Loucy (cell line): ENCODE results near the gene SLC28A2.

Source experiments
- CTCF ChIP-seq: fragments of 200-600 bp; sonication (generic); conservative IDR thresholded peaks from 2 replicates; pipeline ENCODE4 v1.5.1; 2014; ENCODE audit warnings: mild to moderate bottlenecking, antibody characterized with exemption, low read length
- EZH2phosphoT487 ChIP-seq: fragments of 200-600 bp; IDR thresholded peaks from 2 replicates; pipeline ENCODE4 v1.6.1; 2018; ENCODE audit warnings: antibody characterized with exemption, mild to moderate bottlenecking, moderate library complexity, borderline replicate concordance

GRCh38 chr15:45287390-45287956, 35.4 kb downstream of the SLC28A2 start:
- TF ChIP-seq CTCF = no peak
- no peak for TF ChIP-seq EZH2phosphoT487
